ENCODE results near the gene C13orf42.

DNA sequence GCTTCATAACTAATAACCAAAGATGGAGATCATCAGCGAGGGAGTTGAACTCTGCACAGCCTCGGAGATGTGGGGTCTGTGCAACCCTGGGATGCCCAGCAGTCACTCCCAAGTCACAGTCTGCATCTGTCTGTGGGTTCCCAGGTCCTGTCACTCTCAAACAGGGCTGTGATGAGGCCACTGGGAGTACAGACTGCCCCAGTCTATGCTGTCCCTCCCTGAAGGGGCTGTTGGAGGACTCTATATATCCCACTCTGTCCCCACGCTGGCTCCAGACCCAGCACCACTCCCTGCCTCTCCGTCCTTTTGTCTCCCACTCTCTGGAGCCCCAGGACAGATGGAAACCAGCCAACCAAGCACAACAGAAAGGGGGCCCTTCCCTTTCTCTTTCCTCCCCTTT is 26.2 kb upstream of the C13orf42 start:
- TF ChIP-seq, protein P1, sequence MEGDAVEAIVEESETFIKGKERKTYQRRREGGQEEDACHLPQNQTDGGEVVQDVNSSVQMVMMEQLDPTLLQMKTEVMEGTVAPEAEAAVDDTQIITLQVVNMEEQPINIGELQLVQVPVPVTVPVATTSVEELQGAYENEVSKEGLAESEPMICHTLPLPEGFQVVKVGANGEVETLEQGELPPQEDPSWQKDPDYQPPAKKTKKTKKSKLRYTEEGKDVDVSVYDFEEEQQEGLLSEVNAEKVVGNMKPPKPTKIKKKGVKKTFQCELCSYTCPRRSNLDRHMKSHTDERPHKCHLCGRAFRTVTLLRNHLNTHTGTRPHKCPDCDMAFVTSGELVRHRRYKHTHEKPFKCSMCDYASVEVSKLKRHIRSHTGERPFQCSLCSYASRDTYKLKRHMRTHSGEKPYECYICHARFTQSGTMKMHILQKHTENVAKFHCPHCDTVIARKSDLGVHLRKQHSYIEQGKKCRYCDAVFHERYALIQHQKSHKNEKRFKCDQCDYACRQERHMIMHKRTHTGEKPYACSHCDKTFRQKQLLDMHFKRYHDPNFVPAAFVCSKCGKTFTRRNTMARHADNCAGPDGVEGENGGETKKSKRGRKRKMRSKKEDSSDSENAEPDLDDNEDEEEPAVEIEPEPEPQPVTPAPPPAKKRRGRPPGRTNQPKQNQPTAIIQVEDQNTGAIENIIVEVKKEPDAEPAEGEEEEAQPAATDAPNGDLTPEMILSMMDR (IDR thresholded peaks at IDR 0.05), result no peak
- no peak for TF ChIP-seq POLR2A (IDR thresholded peaks at IDR 0.05)
